ENCODE data around the gene ING5. TPM values are rescaled to one million over a fixed set of nuclear protein-coding genes. Genes with fewer than 3 reads are reported as not detected.

ING5 gene
- total RNA-seq, 4 donors from 2014 or later = 12.1 to 33.9 (median 27.5) TPM

- Histone ChIP-seq H3K27me3 (no peaks in the 10 kb centered on the region), H3K36me3 (peaks cover 0 to 66% of the 10 kb centered on the region in 2 donors), H3K4me1 (peaks cover 6 to 9% of the 10 kb centered on the region in 2 donors), H3K9me3 (no peaks in the 10 kb centered on the region), H3K4me3 (no peak overlapping the region), H3K27ac (no peak overlapping the region)
- ATAC-seq = no peak
- no peak for DNase-seq
- intact Hi-C loops (cut with DNase I; ENCODE audit: low total_unique reads) = loop anchor here (10.0 kb wide), 1 partner anchor 178 kb away; no protein-coding TSS in a partner anchor
- TF ChIP-seq POLR2A (IDR thresholded peaks at IDR 0.05) (no peak), CTCF (IDR thresholded peaks at IDR 0.05 in 4 of 5, conservative IDR thresholded peaks at IDR 0.05 in 1 of 5) (no peak)
- in situ Hi-C loops (cut with MboI; ENCODE audit: low sequenced_read_pairs in 4 of 4) = no loop called here
Observed at GRCh38 chr2:241706537-241706936, 4.7 kb downstream of the ING5 start.

GRCh38 chr2:241708879-241709278, 7.0 kb downstream of the ING5 start:
- Histone ChIP-seq H3K4me3 (no peak overlapping the region), H3K27ac (no peak overlapping the region), H3K27me3 (no peaks in the 10 kb centered on the region), H3K4me1 (no peaks in the 10 kb centered on the region), H3K9me3 (no peaks in the 10 kb centered on the region), H3K36me3 (peaks cover 0 to 90% of the 10 kb centered on the region in 2 donors)
- intact Hi-C loops (cut with DNase I; ENCODE audit: low total_unique reads) = loop anchor here (10.0 kb wide), 1 partner anchor 176 kb away; no protein-coding TSS in a partner anchor
- ATAC-seq = no peak
- in situ Hi-C loops (cut with MboI; ENCODE audit: low sequenced_read_pairs in 4 of 4) = no loop called here
- no peak for DNase-seq
- TF ChIP-seq CTCF (IDR thresholded peaks at IDR 0.05 in 4 of 5, conservative IDR thresholded peaks at IDR 0.05 in 1 of 5) (no peak), POLR2A (IDR thresholded peaks at IDR 0.05) (no peak)

- no peaks in the 10 kb centered on the region for H3K4me1 ChIP-seq
- H3K27ac ChIP-seq = no peak overlapping the region
- no peak for ATAC-seq
- no peaks in the 10 kb centered on the region for H3K27me3 ChIP-seq
- no peak for DNase-seq
- H3K4me3 ChIP-seq = no peak overlapping the region
- no peaks in the 10 kb centered on the region for H3K9me3 ChIP-seq
- peaks cover 0 to 54% of the 10 kb centered on the region in 2 donors for H3K36me3 ChIP-seq
- intact Hi-C loops (cut with DNase I; ENCODE audit: low total_unique reads) (no loop called here), in situ Hi-C loops (cut with MboI; ENCODE audit: low sequenced_read_pairs in 4 of 4) (no loop called here)
- no peak for TF ChIP-seq CTCF (IDR thresholded peaks at IDR 0.05 in 4 of 5, conservative IDR thresholded peaks at IDR 0.05 in 1 of 5)
- no peak for TF ChIP-seq POLR2A (IDR thresholded peaks at IDR 0.05)
Observed at GRCh38 chr2:241719093-241719492, 17.3 kb downstream of the ING5 start.

GRCh38 chr2:241720099-241720498, 18.3 kb downstream of the ING5 start:
- in situ Hi-C loops (cut with MboI; ENCODE audit: low sequenced_read_pairs in 4 of 4) (no loop called here), intact Hi-C loops (cut with DNase I; ENCODE audit: low total_unique reads) (no loop called here)
- Histone ChIP-seq H3K4me1 (no peaks in the 10 kb centered on the region), H3K36me3 (peaks cover 0 to 54% of the 10 kb centered on the region in 2 donors), H3K27me3 (no peaks in the 10 kb centered on the region), H3K4me3 (no peak overlapping the region), H3K27ac (no peak overlapping the region), H3K9me3 (no peaks in the 10 kb centered on the region)
- TF ChIP-seq CTCF (IDR thresholded peaks at IDR 0.05 in 4 of 5, conservative IDR thresholded peaks at IDR 0.05 in 1 of 5) (no peak), POLR2A (IDR thresholded peaks at IDR 0.05) (no peak)
- ATAC-seq = no peak
- DNase-seq = no peak

GRCh38 chr2:241720560-241720959, 18.7 kb downstream of the ING5 start:
- Histone ChIP-seq H3K36me3 (peaks cover 0 to 54% of the 10 kb centered on the region in 2 donors), H3K4me1 (no peaks in the 10 kb centered on the region), H3K27me3 (no peaks in the 10 kb centered on the region), H3K9me3 (no peaks in the 10 kb centered on the region), H3K4me3 (no peak overlapping the region), H3K27ac (no peak overlapping the region)
- intact Hi-C loops (cut with DNase I; ENCODE audit: low total_unique reads) (no loop called here), in situ Hi-C loops (cut with MboI; ENCODE audit: low sequenced_read_pairs in 4 of 4) (no loop called here)
- no peak for ATAC-seq
- no peak for DNase-seq
- TF ChIP-seq CTCF (IDR thresholded peaks at IDR 0.05 in 4 of 5, conservative IDR thresholded peaks at IDR 0.05 in 1 of 5) (no peak), POLR2A (IDR thresholded peaks at IDR 0.05) (no peak)

All from gastrocnemius medialis (tissue), 4 donors.